Coronary artery (tissue), 2 donors: ENCODE results near the gene XIRP2.

Source experiments
- DNase-seq: peaks from one replicate; pipeline ENCODE4 v3.0.0-alpha.2; 2017; ENCODE audit warnings: low spot score
- H3K27ac ChIP-seq, 2 donors: fragments of 200-600 bp; sonication (generic); one replicate each; pipeline ENCODE4 v1.5.1; 2016 to 2019
- H3K4me3 ChIP-seq: fragments of 200-600 bp; sonication (generic); 2 replicates; pipeline ENCODE4 v1.5.1; 2016; ENCODE audit warnings: mild to moderate bottlenecking, moderate library complexity
- CTCF ChIP-seq: fragments of 200-600 bp; sonication (generic); IDR thresholded peaks from one replicate; pipeline ENCODE4 v1.5.1; 2019; ENCODE audit warnings: antibody characterized with exemption

The XIRP2 gene

GRCh38 chr2:167196461-167197252, 308.4 kb downstream of the XIRP2 start:
- TF ChIP-seq CTCF = no peak
- no peak overlapping the region for H3K4me3 ChIP-seq
- DNase-seq = no peak
- no peak overlapping the region for H3K27ac ChIP-seq

- no peak overlapping the region for H3K4me3 ChIP-seq
- no peak for DNase-seq
- TF ChIP-seq CTCF = no peak
These were observed 309.7 kb downstream of the XIRP2 start for GRCh38 chr2:167198009-167198408.

GRCh38 chr2:167198576-167198975, 310.3 kb downstream of the XIRP2 start:
- Histone ChIP-seq H3K4me3 (no peak overlapping the region), H3K27ac (no peak overlapping the region)
- DNase-seq = no peak
- TF ChIP-seq CTCF = no peak

More at GRCh38 chr2:167198009-167198408, 309.7 kb downstream of the XIRP2 start:
- no peak overlapping the region for H3K27ac ChIP-seq

- Histone ChIP-seq H3K27ac (no peak overlapping the region), H3K4me3 (no peak overlapping the region)
- no peak for TF ChIP-seq CTCF
- no peak for DNase-seq
These were observed 311.7 kb downstream of the XIRP2 start for GRCh38 chr2:167200019-167200418.

- no peak for TF ChIP-seq CTCF
- Histone ChIP-seq H3K4me3 (no peak overlapping the region), H3K27ac (no peak overlapping the region)
- DNase-seq = no peak
These were observed 321.5 kb downstream of the XIRP2 start for GRCh38 chr2:167209784-167210183.

GRCh38 chr2:167212014-167212648, 323.9 kb downstream of the XIRP2 start:
- no peak for DNase-seq
- H3K27ac ChIP-seq = no peak overlapping the region
- H3K4me3 ChIP-seq = no peak overlapping the region
- TF ChIP-seq CTCF = peak; percentile 64

GRCh38 chr2:167215595-167215994, 327.3 kb downstream of the XIRP2 start:
- Histone ChIP-seq H3K4me3 (no peak overlapping the region), H3K27ac (no peak overlapping the region)
- TF ChIP-seq CTCF = no peak
- DNase-seq = no peak
